K562 (cell line): ENCODE results near the gene PCK1.

ENCODE experiments used
- CREB1 ChIP-seq, 2 experiments: sonication (generic) in 1 of 2; formaldehyde crosslinking in 1 of 2; IDR thresholded peaks; 2 replicates each; pipeline versions ENCODE4 v1.6.1 to v1.8.0; 2012 to 2022; ENCODE audit warnings: inconsistent platforms in 1 of 2, mild to moderate bottlenecking in 1 of 2, missing genetic modification reagents in 1 of 2, moderate library complexity in 1 of 2
- EZH2 ChIP-seq: IDR thresholded peaks from 2 replicates; pipeline ENCODE4 v1.6.1; 2012; ENCODE audit warnings: low read depth, mild to moderate bottlenecking, inconsistent platforms, low read length, borderline replicate concordance
- HEY1 ChIP-seq: fragments of 250-450 bp; sonication (Bioruptor Pico); IDR thresholded peaks from 2 replicates; pipeline ENCODE4 v1.5.0; 2020; ENCODE audit warnings: mild to moderate bottlenecking, moderate library complexity, borderline replicate concordance
- NR3C1 ChIP-seq: sonication (generic); formaldehyde crosslinking; IDR thresholded peaks from 2 replicates; pipeline ENCODE4 v1.8.1; 2022; ENCODE audit warnings: missing genetic modification reagents
- POLR2A ChIP-seq: fragments of 450-650 bp; conservative IDR thresholded peaks from 2 replicates; pipeline ENCODE4 v1.6.1; 2016
- SAP30 ChIP-seq: fragments of 200-600 bp; sonication (generic); IDR thresholded peaks from 2 replicates; pipeline ENCODE4 v1.6.1; 2012; ENCODE audit warnings: borderline replicate concordance, low read depth, mild to moderate bottlenecking, moderate library complexity, low read length, control low read depth, inconsistent platforms; ENCODE audit not compliant: insufficient read depth, poor library complexity, severe bottlenecking
- ZBTB33 ChIP-seq: sonication (generic); formaldehyde crosslinking; IDR thresholded peaks from 2 replicates; pipeline ENCODE4 v1.8.1; 2023; ENCODE audit warnings: mild to moderate bottlenecking, missing genetic modification reagents
- ZNF398 ChIP-seq: fragments of 250-450 bp; sonication (Bioruptor Pico); IDR thresholded peaks from 2 replicates; pipeline ENCODE4 v1.8.0; 2021; ENCODE audit warnings: moderate library complexity, mild to moderate bottlenecking, inconsistent platforms

DNA sequence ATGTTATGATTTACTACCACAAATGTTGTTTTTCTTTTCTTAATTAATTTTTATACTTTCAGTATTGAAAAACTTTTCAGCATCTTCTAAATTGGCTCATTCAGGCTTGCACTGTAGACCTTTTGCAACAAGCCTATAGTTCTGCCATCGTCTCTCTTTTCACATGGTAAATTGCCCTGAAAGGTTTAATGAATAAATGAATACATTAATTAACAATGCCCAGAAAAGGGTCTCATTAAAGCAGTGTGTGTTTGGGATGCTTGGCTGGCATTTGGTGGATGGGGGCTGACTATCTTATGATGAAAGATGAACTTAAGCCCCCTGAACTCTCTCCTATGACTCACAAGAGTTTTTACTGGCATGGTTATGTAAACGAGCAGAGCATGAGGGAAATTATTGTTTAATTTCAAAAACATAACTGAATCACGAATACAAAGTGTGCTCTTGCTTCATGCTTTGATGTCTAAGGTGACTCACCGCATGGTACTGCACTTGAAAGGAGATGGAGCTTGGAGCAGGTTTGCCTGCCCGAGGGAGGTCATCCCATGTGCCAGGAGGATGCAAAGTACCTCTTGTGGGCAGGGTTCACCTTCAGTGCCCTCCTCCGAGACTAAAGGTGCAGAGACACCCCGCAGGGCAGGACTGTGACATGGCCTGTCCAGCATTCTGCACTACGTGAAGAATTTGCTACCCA lies 13.8 kb upstream of the PCK1 start:
- TF ChIP-seq HEY1 (no peak), ZBTB33 (CRISPR knock-in tag) (no peak), EZH2 (no peak), ZNF398 (CRISPR knock-in tag) (no peak), CREB1 (IDR thresholded peaks at IDR 0.05) (no peak), CREB1 (CRISPR knock-in tag; IDR thresholded peaks at IDR 0.05) (no peak), NR3C1 (CRISPR knock-in tag) (no peak), POLR2A (no peak), SAP30 (no peak)
